BLaER1 (cell line): ENCODE results near the gene PSMD4.
A peak's percentile ranks its signal among the peaks of the same experiment; 100 is the strongest.

Experiments used
- H3K27ac ChIP-seq: shearing (Covaris generic); formaldehyde crosslinking; 2 replicates; pipeline ENCODE4 v1.8.1; 2022
- H3K27me3 ChIP-seq: shearing (Covaris generic); formaldehyde crosslinking; 2 replicates; pipeline ENCODE4 v1.8.1; 2022
- H3K36me3 ChIP-seq: shearing (Covaris generic); formaldehyde crosslinking; 2 replicates; pipeline ENCODE4 v1.8.1; 2022
- H3K4me1 ChIP-seq: shearing (Covaris generic); formaldehyde crosslinking; 2 replicates; pipeline ENCODE4 v1.8.1; 2022
- H3K4me2 ChIP-seq: shearing (Covaris generic); formaldehyde crosslinking; 2 replicates; pipeline ENCODE4 v1.8.1; 2022
- H3K4me3 ChIP-seq: shearing (Covaris generic); formaldehyde crosslinking; 2 replicates; pipeline ENCODE4 v1.8.1; 2022
- H3K9ac ChIP-seq: shearing (Covaris generic); formaldehyde crosslinking; 2 replicates; pipeline ENCODE4 v1.8.1; 2022
- H3K9me3 ChIP-seq: shearing (Covaris generic); formaldehyde crosslinking; 2 replicates; pipeline ENCODE4 v1.8.1; 2022
- H4K20me1 ChIP-seq: shearing (Covaris generic); formaldehyde crosslinking; 2 replicates; pipeline ENCODE4 v1.8.1; 2022
- Cebpa-rat ChIP-seq: shearing (Covaris generic); IDR thresholded peaks from 2 replicates; pipeline ENCODE4 v1.8.1; 2022

Gene PSMD4

DNA sequence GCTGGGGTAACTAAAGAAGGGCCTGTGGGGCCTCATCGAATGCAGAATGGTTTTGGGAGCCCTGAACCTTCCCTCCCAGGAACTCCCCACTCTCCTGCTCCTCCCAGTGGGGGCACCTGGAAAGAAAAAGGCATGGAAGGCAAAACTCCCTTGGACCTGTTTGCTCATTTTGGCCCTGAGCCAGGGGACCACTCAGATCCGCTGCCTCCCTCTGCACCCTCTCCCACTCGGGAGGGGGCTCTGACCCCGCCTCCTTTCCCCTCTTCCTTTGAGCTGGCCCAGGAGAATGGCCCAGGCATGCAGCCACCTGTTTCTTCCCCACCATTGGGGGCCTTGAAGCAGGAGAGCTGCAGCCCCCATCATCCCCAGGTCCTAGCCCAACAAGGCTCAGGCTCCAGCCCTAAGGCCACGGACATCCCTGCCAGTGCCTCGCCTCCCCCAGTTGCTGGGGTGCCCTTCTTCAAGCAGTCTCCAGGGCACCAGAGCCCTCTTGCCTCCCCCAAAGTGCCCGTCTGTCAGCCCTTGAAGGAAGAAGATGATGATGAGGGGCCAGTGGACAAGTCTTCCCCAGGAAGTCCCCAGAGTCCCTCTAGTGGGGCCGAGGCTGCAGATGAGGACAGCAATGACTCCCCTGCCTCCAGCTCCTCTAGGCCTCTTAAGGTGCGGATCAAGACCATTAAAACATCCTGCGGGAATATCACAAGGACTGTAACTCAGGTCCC, 32.2 kb downstream of the PSMD4 start:
- Histone ChIP-seq H3K27ac (no peak overlapping the region), H3K27me3 (no peaks in the 10 kb centered on the region), H3K4me3 (no peak overlapping the region), H4K20me1 (peaks cover 90% of the 10 kb centered on the region), H3K9me3 (no peaks in the 10 kb centered on the region), H3K36me3 (peaks cover 70% of the 10 kb centered on the region), H3K4me2 (no peak overlapping the region), H3K9ac (no peak overlapping the region), H3K4me1 (peaks cover 55% of the 10 kb centered on the region)
- no peak for TF ChIP-seq Cebpa-rat

DNA sequence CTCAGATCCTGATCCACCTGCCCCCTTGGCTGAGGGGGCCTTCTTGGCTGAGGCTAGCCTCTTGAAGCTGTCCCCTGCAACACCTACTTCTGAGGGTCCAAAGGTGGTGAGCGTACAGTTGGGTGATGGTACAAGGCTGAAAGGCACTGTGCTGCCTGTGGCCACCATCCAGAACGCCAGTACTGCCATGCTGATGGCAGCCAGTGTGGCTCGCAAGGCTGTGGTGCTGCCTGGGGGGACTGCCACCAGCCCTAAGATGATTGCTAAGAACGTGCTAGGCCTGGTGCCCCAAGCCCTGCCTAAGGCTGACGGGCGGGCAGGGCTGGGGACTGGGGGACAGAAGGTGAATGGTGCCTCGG, 32.8 kb downstream of the PSMD4 start:
- H3K36me3 ChIP-seq: peaks cover 75% of the 10 kb centered on the region
- H4K20me1 ChIP-seq: peaks cover 96% of the 10 kb centered on the region
- H3K9me3 ChIP-seq: no peaks in the 10 kb centered on the region

DNA sequence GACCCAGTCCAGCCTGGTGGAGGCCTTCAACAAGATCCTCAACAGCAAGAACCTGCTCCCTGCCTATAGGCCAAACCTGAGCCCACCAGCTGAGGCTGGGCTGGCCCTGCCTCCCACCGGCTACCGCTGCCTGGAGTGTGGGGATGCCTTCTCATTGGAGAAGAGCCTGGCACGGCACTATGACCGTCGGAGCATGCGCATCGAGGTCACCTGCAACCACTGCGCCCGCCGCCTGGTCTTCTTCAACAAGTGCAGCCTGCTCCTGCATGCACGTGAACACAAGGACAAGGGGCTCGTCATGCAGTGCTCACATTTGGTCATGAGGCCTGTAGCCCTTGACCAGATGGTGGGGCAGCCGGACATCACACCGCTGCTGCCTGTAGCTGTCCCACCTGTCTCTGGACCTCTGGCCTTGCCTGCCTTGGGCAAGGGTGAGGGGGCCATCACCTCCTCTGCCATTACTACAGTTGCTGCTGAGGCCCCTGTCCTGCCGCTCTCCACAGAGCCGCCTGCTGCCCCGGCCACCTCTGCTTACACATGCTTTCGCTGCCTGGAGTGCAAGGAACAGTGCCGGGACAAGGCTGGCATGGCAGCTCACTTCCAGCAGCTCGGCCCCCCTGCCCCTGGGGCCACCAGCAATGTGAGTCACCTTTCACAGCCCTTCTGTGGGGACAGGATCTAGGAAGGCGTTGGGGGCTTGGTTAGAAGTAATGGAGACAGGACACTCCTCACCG, 33.4 kb downstream of the PSMD4 start:
- H3K4me3 ChIP-seq: no peak overlapping the region
- peaks cover 65% of the 10 kb centered on the region for H3K4me1 ChIP-seq
- no peak overlapping the region for H3K9ac ChIP-seq
- peak overlapping the region; percentile 70; the same call in 1 of the 2 replicates for H3K4me2 ChIP-seq
- H4K20me1 ChIP-seq: peaks cover 92% of the 10 kb centered on the region
- H3K27me3 ChIP-seq: no peaks in the 10 kb centered on the region
- TF ChIP-seq Cebpa-rat: no peak
- H3K36me3 ChIP-seq: peaks cover 75% of the 10 kb centered on the region
- H3K27ac ChIP-seq: no peak overlapping the region
- no peaks in the 10 kb centered on the region for H3K9me3 ChIP-seq

More for the DNA sequence above, 32.8 kb downstream of the PSMD4 start:
- H3K9ac ChIP-seq: no peak overlapping the region
- H3K27me3 ChIP-seq: no peaks in the 10 kb centered on the region
- H3K4me3 ChIP-seq: no peak overlapping the region
- TF ChIP-seq Cebpa-rat: no peak
- H3K27ac ChIP-seq: no peak overlapping the region
- no peak overlapping the region for H3K4me2 ChIP-seq
- peaks cover 61% of the 10 kb centered on the region for H3K4me1 ChIP-seq

DNA sequence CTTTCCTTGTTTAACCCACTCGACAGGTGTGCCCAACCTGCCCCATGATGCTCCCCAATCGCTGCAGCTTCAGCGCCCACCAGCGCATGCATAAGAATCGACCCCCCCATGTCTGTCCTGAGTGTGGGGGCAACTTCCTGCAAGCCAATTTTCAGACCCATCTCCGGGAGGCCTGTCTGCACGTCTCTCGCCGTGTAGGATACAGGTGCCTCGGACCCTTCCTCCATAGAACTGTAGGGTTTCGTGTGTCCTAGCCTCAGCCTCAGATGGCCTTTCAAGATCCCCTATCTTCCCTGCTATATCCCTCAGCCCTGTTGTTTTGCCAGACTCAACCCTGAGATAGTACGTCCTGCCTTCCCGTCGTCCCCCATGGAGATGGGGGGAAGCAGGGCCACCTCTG, 34.0 kb downstream of the PSMD4 start:
- Histone ChIP-seq H3K27ac (peak overlapping the region; percentile 35; the same call in 1 of the 2 replicates), H3K36me3 (peaks cover 75% of the 10 kb centered on the region), H4K20me1 (peaks cover 90% of the 10 kb centered on the region), H3K27me3 (no peaks in the 10 kb centered on the region), H3K9me3 (no peaks in the 10 kb centered on the region), H3K4me2 (peak overlapping the region; percentile 70), H3K4me3 (no peak overlapping the region), H3K9ac (no peak overlapping the region), H3K4me1 (peaks cover 66% of the 10 kb centered on the region)
- TF ChIP-seq Cebpa-rat: no peak

DNA sequence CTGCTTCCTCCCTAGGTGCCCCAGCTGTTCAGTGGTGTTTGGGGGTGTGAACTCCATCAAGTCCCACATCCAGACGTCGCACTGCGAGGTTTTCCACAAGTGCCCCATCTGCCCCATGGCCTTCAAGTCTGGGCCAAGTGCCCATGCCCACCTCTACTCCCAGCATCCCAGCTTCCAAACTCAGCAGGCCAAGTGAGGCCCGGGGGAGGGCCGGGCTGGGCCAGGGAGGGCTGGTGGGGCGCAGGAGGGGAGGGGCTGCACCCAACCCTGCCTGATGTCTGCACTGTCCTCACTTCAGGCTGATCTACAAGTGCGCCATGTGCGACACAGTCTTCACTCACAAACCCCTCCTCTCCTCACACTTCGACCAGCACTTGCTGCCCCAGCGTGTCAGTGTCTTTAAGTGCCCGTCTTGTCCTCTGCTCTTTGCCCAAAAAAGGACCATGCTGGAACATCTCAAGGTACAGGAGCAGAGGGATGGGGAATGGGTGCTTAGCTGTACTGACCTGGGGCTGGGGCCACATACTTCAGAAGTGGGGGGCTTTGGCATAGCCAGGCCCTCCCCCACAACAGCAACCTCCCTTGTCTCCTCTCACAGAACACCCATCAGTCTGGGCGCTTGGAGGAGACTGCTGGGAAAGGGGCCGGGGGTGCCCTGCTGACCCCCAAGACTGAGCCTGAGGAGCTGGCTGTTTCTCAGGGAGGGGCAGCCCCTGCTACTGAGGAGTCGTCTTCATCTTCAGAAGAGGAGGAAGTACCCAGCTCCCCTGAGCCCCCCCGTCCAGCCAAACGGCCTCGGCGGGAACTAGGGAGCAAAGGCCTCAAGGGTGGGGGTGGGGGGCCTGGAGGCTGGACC, 34.8 kb downstream of the PSMD4 start:
- H3K4me3 ChIP-seq: no peak overlapping the region
- H3K27ac ChIP-seq: peak overlapping the region; percentile 64
- H3K9me3 ChIP-seq: no peaks in the 10 kb centered on the region
- H3K27me3 ChIP-seq: no peaks in the 10 kb centered on the region
- peak overlapping the region; percentile 70 for H3K4me2 ChIP-seq
- H3K4me1 ChIP-seq: peaks cover 66% of the 10 kb centered on the region
- H3K36me3 ChIP-seq: peaks cover 83% of the 10 kb centered on the region
- H3K9ac ChIP-seq: peak overlapping the region; percentile 58
- TF ChIP-seq Cebpa-rat: no peak
- H4K20me1 ChIP-seq: peaks cover 82% of the 10 kb centered on the region

DNA sequence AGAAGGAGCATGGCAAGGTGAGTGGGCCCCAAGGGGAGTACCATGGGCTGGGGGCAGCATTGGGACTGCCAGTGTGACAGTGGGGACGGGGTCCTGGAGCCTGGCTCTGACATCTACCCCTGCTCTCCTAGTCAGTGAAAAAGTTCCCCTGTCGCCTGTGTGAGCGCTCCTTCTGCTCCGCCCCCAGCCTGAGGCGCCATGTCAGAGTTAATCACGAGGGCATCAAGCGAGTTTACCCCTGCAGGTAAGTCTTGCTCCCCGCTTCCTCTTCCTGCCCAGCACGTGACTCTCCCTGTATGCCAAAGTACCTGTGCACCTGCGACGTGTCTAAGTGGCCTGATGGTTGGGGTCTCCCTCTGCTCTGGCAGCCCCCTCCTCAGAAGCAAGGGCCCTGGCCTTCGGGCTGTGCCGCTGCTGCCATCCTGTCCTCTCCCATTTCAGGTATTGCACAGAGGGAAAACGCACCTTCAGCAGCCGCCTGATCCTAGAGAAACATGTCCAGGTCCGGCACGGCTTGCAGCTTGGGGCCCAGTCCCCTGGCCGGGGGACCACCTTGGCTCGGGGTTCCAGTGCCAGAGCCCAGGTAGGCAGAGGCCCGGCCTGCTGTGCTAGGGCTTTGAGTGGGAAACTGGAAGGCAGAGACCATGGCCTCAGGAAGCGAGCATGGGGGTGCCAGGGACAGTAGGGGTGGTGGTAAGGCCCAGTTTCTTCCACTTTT, 35.6 kb downstream of the PSMD4 start:
- H3K36me3 ChIP-seq: peaks cover 84% of the 10 kb centered on the region
- H3K4me3 ChIP-seq: no peak overlapping the region
- H3K9me3 ChIP-seq: no peaks in the 10 kb centered on the region
- H3K4me1 ChIP-seq: peaks cover 70% of the 10 kb centered on the region
- H3K4me2 ChIP-seq: peak overlapping the region; percentile 70
- peak overlapping the region; percentile 58; the same call in 1 of the 2 replicates for H3K9ac ChIP-seq
- no peak for TF ChIP-seq Cebpa-rat
- H3K27me3 ChIP-seq: no peaks in the 10 kb centered on the region
- H4K20me1 ChIP-seq: peaks cover 74% of the 10 kb centered on the region
- H3K27ac ChIP-seq: peak overlapping the region; percentile 64

DNA sequence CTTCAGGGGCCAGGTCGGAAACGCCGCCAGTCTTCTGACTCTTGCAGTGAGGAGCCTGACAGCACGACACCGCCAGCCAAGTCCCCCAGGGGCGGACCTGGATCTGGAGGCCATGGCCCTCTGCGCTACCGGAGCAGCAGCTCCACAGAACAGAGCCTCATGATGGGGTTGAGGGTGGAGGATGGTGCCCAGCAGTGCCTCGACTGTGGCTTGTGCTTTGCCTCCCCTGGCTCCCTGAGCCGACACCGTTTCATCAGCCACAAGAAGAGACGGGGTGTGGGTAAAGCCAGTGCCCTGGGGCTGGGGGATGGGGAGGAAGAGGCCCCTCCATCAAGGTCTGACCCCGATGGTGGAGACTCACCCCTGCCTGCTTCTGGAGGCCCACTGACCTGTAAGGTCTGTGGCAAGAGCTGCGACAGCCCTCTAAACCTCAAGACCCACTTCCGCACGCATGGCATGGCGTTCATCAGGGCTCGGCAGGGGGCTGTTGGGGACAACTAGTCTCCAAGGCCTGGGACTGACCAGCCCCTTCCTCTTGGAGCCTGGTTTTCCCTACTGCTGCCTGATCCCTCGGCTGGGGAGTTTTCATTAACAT, 36.3 kb downstream of the PSMD4 start:
- H3K9ac ChIP-seq: no peak overlapping the region
- H3K9me3 ChIP-seq: no peaks in the 10 kb centered on the region
- no peak for TF ChIP-seq Cebpa-rat
- H3K4me3 ChIP-seq: no peak overlapping the region
- peaks cover 74% of the 10 kb centered on the region for H3K4me1 ChIP-seq
- H4K20me1 ChIP-seq: peaks cover 67% of the 10 kb centered on the region
- H3K27me3 ChIP-seq: no peaks in the 10 kb centered on the region
- H3K27ac ChIP-seq: peak overlapping the region; percentile 55
- H3K4me2 ChIP-seq: peak overlapping the region; percentile 70
- H3K36me3 ChIP-seq: peaks cover 84% of the 10 kb centered on the region

DNA sequence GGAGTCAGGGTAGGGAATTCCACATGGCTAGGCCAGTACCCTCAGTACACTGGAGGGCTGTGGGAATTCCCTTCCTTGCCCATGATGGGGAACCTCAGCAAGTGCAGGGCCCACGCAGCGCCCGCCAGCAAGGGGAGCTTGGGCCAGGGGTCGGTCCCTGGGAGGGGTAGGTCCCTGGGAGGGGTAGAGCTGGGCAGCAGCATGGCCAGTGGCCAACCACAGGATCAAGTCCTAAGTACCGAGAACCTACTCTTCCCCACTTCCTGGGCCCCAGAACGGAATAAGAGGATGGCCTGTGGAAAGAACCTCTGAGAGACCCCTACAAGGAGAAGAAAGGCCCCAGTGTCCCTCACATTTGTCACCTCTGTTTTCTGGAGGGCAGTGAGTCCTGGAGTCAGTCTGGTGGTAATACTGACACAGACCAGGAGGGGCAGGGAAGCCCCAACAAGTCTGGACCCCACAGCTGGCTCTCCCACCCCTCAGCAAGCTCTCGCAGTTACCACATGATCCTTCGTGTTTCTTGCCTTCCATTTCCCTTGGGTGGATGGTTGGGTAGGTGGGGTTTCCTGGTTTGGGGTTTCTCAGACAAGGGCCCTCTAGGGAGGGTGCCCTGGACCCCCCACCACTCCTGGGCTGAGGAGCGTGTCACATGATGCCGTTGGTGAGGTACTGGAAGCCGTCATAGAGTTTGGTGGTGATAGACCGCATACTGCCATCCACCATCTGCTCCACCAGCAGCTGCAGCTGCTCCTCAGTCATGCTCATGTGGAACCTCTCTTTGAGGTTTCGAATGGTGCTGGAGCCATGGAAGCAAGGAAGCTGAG, 37.9 kb downstream of the PSMD4 start:
- Histone ChIP-seq H3K9ac (peak overlapping the region; percentile 51), H3K36me3 (peaks cover 84% of the 10 kb centered on the region), H3K27me3 (no peaks in the 10 kb centered on the region), H3K4me1 (peaks cover 74% of the 10 kb centered on the region), H3K27ac (peak overlapping the region; percentile 90), H3K4me3 (peak overlapping the region; percentile 54; the same call in 1 of the 2 replicates), H3K4me2 (peak overlapping the region; percentile 93), H4K20me1 (peaks cover 51% of the 10 kb centered on the region), H3K9me3 (no peaks in the 10 kb centered on the region)
- no peak for TF ChIP-seq Cebpa-rat
